Osteocyte (in vitro differentiated cells): ENCODE measurements around the gene CYTH2. TPM values are rescaled to one million over a fixed set of nuclear protein-coding genes. Genes with fewer than 3 reads are reported as not detected.

Source experiments
- DNase-seq: peaks from one replicate; pipeline ENCODE4 v3.0.0; 2021; ENCODE audit warnings: mixed read lengths; ENCODE audit not compliant: unreplicated experiment; ENCODE audit errors: extremely low spot score
- H3K27ac Mint-ChIP-seq: one replicate; pipeline ENCODE4 v1.8.0; 2021; ENCODE audit warnings: mild to moderate bottlenecking, mixed read lengths; ENCODE audit not compliant: unreplicated experiment
- H3K27me3 Mint-ChIP-seq: one replicate; pipeline ENCODE4 v1.8.0; 2021; ENCODE audit warnings: mixed read lengths; ENCODE audit not compliant: unreplicated experiment
- H3K36me3 Mint-ChIP-seq: one replicate; pipeline ENCODE4 v1.8.0; 2021; ENCODE audit warnings: mixed read lengths; ENCODE audit not compliant: unreplicated experiment
- H3K4me1 Mint-ChIP-seq: one replicate; pipeline ENCODE4 v1.8.0; 2021; ENCODE audit warnings: mixed read lengths; ENCODE audit not compliant: unreplicated experiment
- H3K4me3 Mint-ChIP-seq: one replicate; pipeline ENCODE4 v1.8.0; 2021; ENCODE audit warnings: mild to moderate bottlenecking, moderate library complexity, mixed read lengths; ENCODE audit not compliant: unreplicated experiment
- H3K9me3 Mint-ChIP-seq: one replicate; pipeline ENCODE4 v1.8.0; 2021; ENCODE audit warnings: mixed read lengths; ENCODE audit not compliant: unreplicated experiment
- CTCF ChIP-seq: fragments of 200-600 bp; sonication (generic); IDR thresholded peaks from 2 replicates; pipeline ENCODE4 v1.5.0; 2021; ENCODE audit warnings: antibody characterized with exemption, mild to moderate bottlenecking, moderate library complexity
- total RNA-seq: library from RNA; stranded (reverse); gene quantifications from 2 replicates; pipeline ENCODE4 v1.2.1, GENCODE V29; 2021

Gene CYTH2
- total RNA-seq, 1 donor from 2014 or later = 107 TPM

GRCh38 chr19:48456864-48457263 is 12.3 kb upstream of the CYTH2 start:
- Mint-ChIP-seq H3K36me3 (peaks cover 14% of the 10 kb centered on the region), H3K27ac (no peak overlapping the region), H3K4me3 (no peak overlapping the region), H3K9me3 (no peaks in the 10 kb centered on the region), H3K27me3 (no peaks in the 10 kb centered on the region), H3K4me1 (peaks cover 2% of the 10 kb centered on the region)
- TF ChIP-seq CTCF = no peak
- DNase-seq = no peak

- no peak for TF ChIP-seq CTCF
- H3K36me3 Mint-ChIP-seq = peaks cover 12% of the 10 kb centered on the region
- no peak for DNase-seq
- H3K27ac Mint-ChIP-seq = no peak overlapping the region
- H3K27me3 Mint-ChIP-seq = no peaks in the 10 kb centered on the region
- peaks cover 2% of the 10 kb centered on the region for H3K4me1 Mint-ChIP-seq
- no peak overlapping the region for H3K4me3 Mint-ChIP-seq
- H3K9me3 Mint-ChIP-seq = no peaks in the 10 kb centered on the region
Observed at GRCh38 chr19:48458016-48458415, 11.2 kb upstream of the CYTH2 start.

- H3K27me3 Mint-ChIP-seq = no peaks in the 10 kb centered on the region
- peaks cover 6% of the 10 kb centered on the region for H3K36me3 Mint-ChIP-seq
- DNase-seq = no peak
- H3K9me3 Mint-ChIP-seq = no peaks in the 10 kb centered on the region
- no peak overlapping the region for H3K4me3 Mint-ChIP-seq
- H3K27ac Mint-ChIP-seq = no peak overlapping the region
- TF ChIP-seq CTCF = no peak
- no peaks in the 10 kb centered on the region for H3K4me1 Mint-ChIP-seq
Observed at GRCh38 chr19:48461651-48461981, 7.6 kb upstream of the CYTH2 start.

- no peak overlapping the region for H3K4me3 Mint-ChIP-seq
- peaks cover 5% of the 10 kb centered on the region for H3K36me3 Mint-ChIP-seq
- DNase-seq = no peak
- H3K27me3 Mint-ChIP-seq = no peaks in the 10 kb centered on the region
- H3K27ac Mint-ChIP-seq = no peak overlapping the region
- H3K9me3 Mint-ChIP-seq = no peaks in the 10 kb centered on the region
- H3K4me1 Mint-ChIP-seq = no peaks in the 10 kb centered on the region
- no peak for TF ChIP-seq CTCF
Observed at GRCh38 chr19:48461982-48462655, 7.0 kb upstream of the CYTH2 start.

GRCh38 chr19:48465215-48465614 is 4.0 kb upstream of the CYTH2 start:
- TF ChIP-seq CTCF = no peak
- Mint-ChIP-seq H3K27me3 (no peaks in the 10 kb centered on the region), H3K4me1 (peaks cover 14% of the 10 kb centered on the region), H3K9me3 (no peaks in the 10 kb centered on the region), H3K27ac (no peak overlapping the region), H3K36me3 (peaks cover 3% of the 10 kb centered on the region), H3K4me3 (no peak overlapping the region)
- DNase-seq = no peak
